Measurements from ENCODE around the gene TLN1.

The TLN1 gene

GRCh38 chr9:35719546-35719945, 12.4 kb downstream of the TLN1 start:
- Histone ChIP-seq H2AFZ (ENCODE audit: low read length) (no peak overlapping the region), H3K4me3 (ENCODE audit: low read length) (no peak overlapping the region), H3K9ac (ENCODE audit: low read length) (no peak overlapping the region), H3K9me3 (replicated peaks; ENCODE audit: insufficient read depth, low read length) (no peaks in the 10 kb centered on the region), H3K4me1 (ENCODE audit: low read length) (no peaks in the 10 kb centered on the region), H3K36me3 (replicated peaks; ENCODE audit: insufficient read depth, low read length) (peaks cover 2% of the 10 kb centered on the region), H3F3A (ENCODE audit: insufficient read depth, low read length) (no peaks in the 10 kb centered on the region), H3K79me2 (ENCODE audit: low read length) (no peaks in the 10 kb centered on the region), H3K27ac (ENCODE audit: low read length) (no peak overlapping the region), H3K4me2 (ENCODE audit: low read depth, low read length) (no peak overlapping the region), H3K9me2 (replicated peaks; ENCODE audit: insufficient read depth, low read length) (no peaks in the 10 kb centered on the region), H3K27me3 (replicated peaks; ENCODE audit: insufficient read depth, low read length) (no peaks in the 10 kb centered on the region), H4K20me1 (ENCODE audit: insufficient read depth, low read length) (no peaks in the 10 kb centered on the region)
- no peak for DNase-seq
- TF ChIP-seq CTCF (IDR thresholded peaks at IDR 0.05; ENCODE audit: low read length), result no peak
- no peak for TF ChIP-seq EZH2 (optimal IDR thresholded peaks at IDR 0.05; ENCODE audit: low read depth, low read length)
- TF ChIP-seq EZH2phosphoT487 (IDR thresholded peaks at IDR 0.05; ENCODE audit: low read length), result no peak

- Histone ChIP-seq H3K79me2 (ENCODE audit: low read length) (no peaks in the 10 kb centered on the region), H3K9me3 (replicated peaks; ENCODE audit: insufficient read depth, low read length) (no peaks in the 10 kb centered on the region), H3K9ac (ENCODE audit: low read length) (no peak overlapping the region), H3K4me3 (ENCODE audit: low read length) (no peak overlapping the region), H3F3A (ENCODE audit: insufficient read depth, low read length) (no peaks in the 10 kb centered on the region), H3K4me2 (ENCODE audit: low read depth, low read length) (no peak overlapping the region), H3K9me2 (replicated peaks; ENCODE audit: insufficient read depth, low read length) (no peaks in the 10 kb centered on the region), H3K27me3 (replicated peaks; ENCODE audit: insufficient read depth, low read length) (no peaks in the 10 kb centered on the region), H2AFZ (ENCODE audit: low read length) (no peak overlapping the region), H3K4me1 (ENCODE audit: low read length) (no peaks in the 10 kb centered on the region), H4K20me1 (ENCODE audit: insufficient read depth, low read length) (no peaks in the 10 kb centered on the region), H3K27ac (ENCODE audit: low read length) (no peak overlapping the region), H3K36me3 (replicated peaks; ENCODE audit: insufficient read depth, low read length) (peaks cover 2% of the 10 kb centered on the region; the same call in 1 of the 2 replicates)
- no peak for DNase-seq
- no peak for TF ChIP-seq EZH2phosphoT487 (IDR thresholded peaks at IDR 0.05; ENCODE audit: low read length)
- TF ChIP-seq CTCF (IDR thresholded peaks at IDR 0.05; ENCODE audit: low read length), result no peak
- no peak for TF ChIP-seq EZH2 (optimal IDR thresholded peaks at IDR 0.05; ENCODE audit: low read depth, low read length)
These were observed 13.1 kb downstream of the TLN1 start for GRCh38 chr9:35718721-35719511.

GRCh38 chr9:35717132-35717870, 14.7 kb downstream of the TLN1 start:
- Histone ChIP-seq H4K20me1 (ENCODE audit: insufficient read depth, low read length) (no peaks in the 10 kb centered on the region), H2AFZ (ENCODE audit: low read length) (no peak overlapping the region), H3K27ac (ENCODE audit: low read length) (no peak overlapping the region), H3K4me1 (ENCODE audit: low read length) (no peaks in the 10 kb centered on the region), H3K4me3 (ENCODE audit: low read length) (no peak overlapping the region), H3F3A (ENCODE audit: insufficient read depth, low read length) (no peaks in the 10 kb centered on the region), H3K4me2 (ENCODE audit: low read depth, low read length) (no peak overlapping the region), H3K9me3 (replicated peaks; ENCODE audit: insufficient read depth, low read length) (no peaks in the 10 kb centered on the region), H3K79me2 (ENCODE audit: low read length) (no peaks in the 10 kb centered on the region), H3K9me2 (replicated peaks; ENCODE audit: insufficient read depth, low read length) (no peaks in the 10 kb centered on the region), H3K27me3 (replicated peaks; ENCODE audit: insufficient read depth, low read length) (no peaks in the 10 kb centered on the region), H3K9ac (ENCODE audit: low read length) (no peak overlapping the region), H3K36me3 (replicated peaks; ENCODE audit: insufficient read depth, low read length) (peaks cover 2% of the 10 kb centered on the region; the same call in 1 of the 2 replicates)
- TF ChIP-seq CTCF (IDR thresholded peaks at IDR 0.05; ENCODE audit: low read length), result no peak
- no peak for TF ChIP-seq EZH2phosphoT487 (IDR thresholded peaks at IDR 0.05; ENCODE audit: low read length)
- TF ChIP-seq EZH2 (optimal IDR thresholded peaks at IDR 0.05; ENCODE audit: low read depth, low read length), result no peak
- DNase-seq, result no peak

All from MM.1S (cell line).